GM19240 (cell line): ENCODE measurements around the gene IGFBPL1.

Experiments used
- DNase-seq: peaks from one replicate; pipeline ENCODE4 v3.0.0; 2011; ENCODE audit warnings: low spot score; ENCODE audit not compliant: insufficient read length

Gene IGFBPL1

GRCh38 chr9:38432922-38433510, 8.8 kb upstream of the IGFBPL1 start:
- no peak for DNase-seq

- no peak for DNase-seq
Measured at GRCh38 chr9:38431116-38431515, 6.9 kb upstream of the IGFBPL1 start.

- no peak for DNase-seq
Measured at GRCh38 chr9:38428062-38428461, 3.8 kb upstream of the IGFBPL1 start.

GRCh38 chr9:38424918-38425317, 664 bp upstream of the IGFBPL1 start:
- no peak for DNase-seq

- DNase-seq = no peak
Measured at GRCh38 chr9:38423273-38423972, 831 bp downstream of the IGFBPL1 start.

- DNase-seq = no peak
Measured at GRCh38 chr9:38422555-38423260, 1.5 kb downstream of the IGFBPL1 start.

- DNase-seq = no peak
Measured at GRCh38 chr9:38421498-38422211, 2.6 kb downstream of the IGFBPL1 start.

GRCh38 chr9:38419181-38419580, 5.1 kb downstream of the IGFBPL1 start:
- no peak for DNase-seq

GRCh38 chr9:38418366-38418765, 5.9 kb downstream of the IGFBPL1 start:
- DNase-seq = no peak

- DNase-seq = no peak
Measured at GRCh38 chr9:38417003-38417945, 7.0 kb downstream of the IGFBPL1 start.

GRCh38 chr9:38416461-38416860, 7.8 kb downstream of the IGFBPL1 start:
- DNase-seq = no peak

GRCh38 chr9:38415856-38416255, 8.4 kb downstream of the IGFBPL1 start:
- no peak for DNase-seq

- DNase-seq = no peak
Measured at GRCh38 chr9:38414040-38414723, 10.1 kb downstream of the IGFBPL1 start.

- DNase-seq = no peak
Measured at GRCh38 chr9:38413283-38413682, 11.0 kb downstream of the IGFBPL1 start.

GRCh38 chr9:38412751-38413150, 11.5 kb downstream of the IGFBPL1 start:
- DNase-seq = no peak

- DNase-seq = no peak
Measured at GRCh38 chr9:38408719-38409118, 15.5 kb downstream of the IGFBPL1 start.

- DNase-seq = no peak
Measured at GRCh38 chr9:38406476-38407186, 17.6 kb downstream of the IGFBPL1 start.

- DNase-seq = no peak
Measured at GRCh38 chr9:38405785-38406184, 18.5 kb downstream of the IGFBPL1 start.

GRCh38 chr9:38404314-38404713, 19.9 kb downstream of the IGFBPL1 start:
- no peak for DNase-seq

GRCh38 chr9:38401994-38402393, 22.3 kb downstream of the IGFBPL1 start:
- DNase-seq = no peak
